RWPE2 (cell line): ENCODE results near the gene ZBTB17.

ENCODE experiments used
- ATAC-seq: fragments of 200-7000 bp; cut with Tn5 transposase; 3 replicates; pipeline ENCODE4 v1.9.1; 2021; ENCODE audit warnings: low read depth
- DNase-seq: peaks from one replicate; pipeline ENCODE4 v3.0.0-alpha.2; 2020; ENCODE audit warnings: low spot score
- H3K27ac ChIP-seq: fragments of 450-650 bp; 2 replicates; pipeline ENCODE4 v1.5.1; 2017; ENCODE audit warnings: mild to moderate bottlenecking; ENCODE audit not compliant: poor library complexity, severe bottlenecking
- H3K27me3 ChIP-seq: fragments of 250-450 bp; sonication (Bioruptor Pico); 2 replicates; pipeline ENCODE4 v1.5.1; 2021; ENCODE audit warnings: mild to moderate bottlenecking, moderate library complexity; ENCODE audit not compliant: insufficient read depth, poor library complexity, severe bottlenecking
- H3K36me3 ChIP-seq: fragments of 250-450 bp; sonication (Bioruptor Pico); 2 replicates; pipeline ENCODE4 v1.5.1; 2020; ENCODE audit warnings: low read depth, mild to moderate bottlenecking, moderate library complexity
- H3K4me1 ChIP-seq: fragments of 250-450 bp; sonication (Bioruptor Pico); 2 replicates; pipeline ENCODE4 v1.5.1; 2021; ENCODE audit warnings: mild to moderate bottlenecking, moderate library complexity; ENCODE audit not compliant: insufficient read depth, poor library complexity, severe bottlenecking
- H3K4me3 ChIP-seq: fragments of 250-450 bp; sonication (Bioruptor Pico); 2 replicates; pipeline ENCODE4 v1.5.1; 2021; ENCODE audit warnings: mild to moderate bottlenecking, moderate library complexity; ENCODE audit not compliant: severe bottlenecking
- H3K9me3 ChIP-seq: fragments of 250-450 bp; sonication (Bioruptor Pico); 2 replicates; pipeline ENCODE4 v1.5.1; 2021; ENCODE audit warnings: mild to moderate bottlenecking, moderate library complexity; ENCODE audit not compliant: severe bottlenecking
- CTCF ChIP-seq: fragments of 450-650 bp; IDR thresholded peaks from one replicate; pipeline ENCODE4 v1.5.1; 2017; ENCODE audit warnings: mild to moderate bottlenecking, moderate library complexity; ENCODE audit not compliant: poor library complexity, severe bottlenecking

The ZBTB17 gene

GRCh38 chr1:16020325-16020724, 44.4 kb upstream of the ZBTB17 start:
- H3K9me3 ChIP-seq, result peaks cover 3% of the 10 kb centered on the region
- ATAC-seq (no peak), DNase-seq (no peak)
- H3K36me3 ChIP-seq, result no peaks in the 10 kb centered on the region
- H3K4me1 ChIP-seq, result peaks cover 6% of the 10 kb centered on the region
- H3K27me3 ChIP-seq, result no peaks in the 10 kb centered on the region
- no peak overlapping the region for H3K4me3 ChIP-seq
- TF ChIP-seq CTCF, result no peak
- no peak overlapping the region for H3K27ac ChIP-seq

- TF ChIP-seq CTCF, result no peak
- no peaks in the 10 kb centered on the region for H3K27me3 ChIP-seq
- H3K4me1 ChIP-seq, result peaks cover 6% of the 10 kb centered on the region
- no peak overlapping the region for H3K4me3 ChIP-seq
- no peak for ATAC-seq
- H3K27ac ChIP-seq, result no peak overlapping the region
- peaks cover 3% of the 10 kb centered on the region for H3K9me3 ChIP-seq
- DNase-seq, result no peak
- no peaks in the 10 kb centered on the region for H3K36me3 ChIP-seq
Observed at GRCh38 chr1:16019644-16020277, 43.9 kb upstream of the ZBTB17 start.

- TF ChIP-seq CTCF, result no peak
- no peak for ATAC-seq
Observed at GRCh38 chr1:16018749-16019643, 43.1 kb upstream of the ZBTB17 start.

GRCh38 chr1:16018308-16018707, 42.4 kb upstream of the ZBTB17 start:
- no peak for TF ChIP-seq CTCF
- no peak for DNase-seq
- peaks cover 6% of the 10 kb centered on the region for H3K4me1 ChIP-seq
- no peaks in the 10 kb centered on the region for H3K27me3 ChIP-seq
- no peaks in the 10 kb centered on the region for H3K36me3 ChIP-seq
- H3K9me3 ChIP-seq, result peaks cover 3% of the 10 kb centered on the region
- no peak overlapping the region for H3K4me3 ChIP-seq
- no peak for ATAC-seq
- no peak overlapping the region for H3K27ac ChIP-seq

More at GRCh38 chr1:16018749-16019643, 43.1 kb upstream of the ZBTB17 start:
- H3K4me1 ChIP-seq, result peaks cover 6% of the 10 kb centered on the region
- H3K36me3 ChIP-seq, result no peaks in the 10 kb centered on the region
- H3K27me3 ChIP-seq, result no peaks in the 10 kb centered on the region
- no peak for DNase-seq
- peaks cover 3% of the 10 kb centered on the region for H3K9me3 ChIP-seq
- no peak overlapping the region for H3K27ac ChIP-seq
- no peak overlapping the region for H3K4me3 ChIP-seq
